AG08395 (cell line): Measurements from ENCODE around the gene IFNA16.
A peak's percentile ranks its signal among the peaks of the same experiment; 100 is the strongest.
"Not testable (repeated sequence)": the region's sequence is repeated elsewhere in the genome, so short reads cannot be mapped to it uniquely, and the experiment has no call there.

Experiments used
- DNase-seq: peaks from one replicate; pipeline ENCODE4 v3.0.0; 2012; ENCODE audit warnings: mixed read lengths, low spot score

The IFNA16 gene

GRCh38 chr9:21194867-21195776 is 22.0 kb downstream of the IFNA16 start:
- peak; percentile 3 for DNase-seq

GRCh38 chr9:21187487-21187886 is 29.6 kb downstream of the IFNA16 start, which contains the start of gene IFNA4:
TSS of gene IFNA4 (minus strand) at chr9:21187587. CDS start at chr9:21187531, 56 bp downstream.
- DNase-seq = not testable (repeated sequence)

- not testable (repeated sequence) for DNase-seq
Measured at GRCh38 chr9:21182810-21183736, 34.0 kb downstream of the IFNA16 start.

- DNase-seq = peak; percentile 4
Measured at GRCh38 chr9:21174671-21175070, 42.4 kb downstream of the IFNA16 start.

- no peak for DNase-seq
Measured at GRCh38 chr9:21172156-21172555, 45.0 kb downstream of the IFNA16 start.

GRCh38 chr9:21171351-21171750 is 45.8 kb downstream of the IFNA16 start:
- no peak for DNase-seq

- not testable (repeated sequence) for DNase-seq
Measured at GRCh38 chr9:21166560-21166959, 50.6 kb downstream of the IFNA16 start, which contains the start of gene IFNA21. TSS of gene IFNA21 (minus strand) at chr9:21166660. CDS start at chr9:21166612, 48 bp downstream.
